Measurements from ENCODE around the gene RNF114. TPM values are rescaled to one million over a fixed set of nuclear protein-coding genes. Genes with fewer than 3 reads are reported as not detected.
A peak's percentile ranks its signal among the peaks of the same experiment; 100 is the strongest.
"Not testable (repeated sequence)": the region's sequence is repeated elsewhere in the genome, so short reads cannot be mapped to it uniquely, and the experiment has no call there.

Gene RNF114
- 45.8 TPM for total RNA-seq
- long read RNA-seq, transcript RNF114-201 (6 exons, 2,503 nt) = major isoform, 48 of 64 reads
- long read RNA-seq, partial matches to known transcripts = 2 of 64 reads
- long read RNA-seq, other reads (novel, unspliced or antisense) = 13 of 64 reads

DNA sequence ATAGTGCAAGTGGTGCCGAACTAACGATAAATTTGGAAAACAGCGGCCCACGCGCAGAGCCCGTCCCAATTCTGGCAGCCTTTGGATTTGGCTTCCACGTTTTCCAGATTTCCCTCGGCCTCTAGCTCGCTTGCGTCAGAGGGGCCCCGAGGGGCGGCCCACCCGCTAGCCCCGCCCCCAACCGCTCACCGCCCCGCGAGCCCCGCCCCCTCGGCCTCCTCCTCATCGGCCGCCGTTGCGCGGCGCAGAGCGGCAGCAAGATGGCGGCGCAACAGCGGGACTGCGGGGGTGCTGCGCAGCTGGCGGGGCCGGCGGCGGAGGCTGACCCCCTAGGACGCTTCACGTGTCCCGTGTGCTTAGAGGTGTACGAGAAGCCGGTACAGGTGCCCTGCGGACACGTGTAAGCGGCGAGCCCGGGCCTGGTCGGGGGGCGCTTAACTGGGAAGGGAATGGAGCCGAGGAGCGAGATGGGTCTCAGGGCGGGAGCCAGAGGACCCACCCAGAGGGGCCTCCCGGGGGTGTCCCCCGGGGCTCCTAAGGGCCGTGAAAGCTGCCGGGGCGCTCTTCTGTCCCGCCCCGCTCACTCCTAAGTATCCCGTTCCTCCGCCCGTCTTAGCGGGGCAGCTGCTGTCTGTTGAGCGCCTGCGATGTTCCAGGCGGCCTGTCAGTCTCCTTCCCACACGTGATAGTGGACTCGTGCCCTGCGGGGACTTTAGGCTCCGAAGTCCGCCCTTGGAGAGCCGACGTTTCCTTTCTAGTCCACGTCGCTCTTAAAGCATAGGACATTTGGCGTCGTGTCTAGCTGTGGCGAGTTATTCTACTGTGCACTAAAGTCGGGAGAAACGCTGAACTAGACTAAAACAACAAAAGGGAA is at the start of gene RNF114:
TSS of gene RNF114 (plus strand) at position 245 of the 874 bp plus-strand sequence. CDS start at position 261, 16 bp downstream.
- DNase-seq (ENCODE audit: low spot score) = peak; percentile 96

GRCh38 chr20:49886571-49887213 is 49.5 kb upstream of the RNF114 start:
- DNase-seq (ENCODE audit: low spot score) = no peak

More for the DNA sequence above, at the start of gene RNF114:
- intact Hi-C loops (cut with DNase I) = no loop called here

DNA sequence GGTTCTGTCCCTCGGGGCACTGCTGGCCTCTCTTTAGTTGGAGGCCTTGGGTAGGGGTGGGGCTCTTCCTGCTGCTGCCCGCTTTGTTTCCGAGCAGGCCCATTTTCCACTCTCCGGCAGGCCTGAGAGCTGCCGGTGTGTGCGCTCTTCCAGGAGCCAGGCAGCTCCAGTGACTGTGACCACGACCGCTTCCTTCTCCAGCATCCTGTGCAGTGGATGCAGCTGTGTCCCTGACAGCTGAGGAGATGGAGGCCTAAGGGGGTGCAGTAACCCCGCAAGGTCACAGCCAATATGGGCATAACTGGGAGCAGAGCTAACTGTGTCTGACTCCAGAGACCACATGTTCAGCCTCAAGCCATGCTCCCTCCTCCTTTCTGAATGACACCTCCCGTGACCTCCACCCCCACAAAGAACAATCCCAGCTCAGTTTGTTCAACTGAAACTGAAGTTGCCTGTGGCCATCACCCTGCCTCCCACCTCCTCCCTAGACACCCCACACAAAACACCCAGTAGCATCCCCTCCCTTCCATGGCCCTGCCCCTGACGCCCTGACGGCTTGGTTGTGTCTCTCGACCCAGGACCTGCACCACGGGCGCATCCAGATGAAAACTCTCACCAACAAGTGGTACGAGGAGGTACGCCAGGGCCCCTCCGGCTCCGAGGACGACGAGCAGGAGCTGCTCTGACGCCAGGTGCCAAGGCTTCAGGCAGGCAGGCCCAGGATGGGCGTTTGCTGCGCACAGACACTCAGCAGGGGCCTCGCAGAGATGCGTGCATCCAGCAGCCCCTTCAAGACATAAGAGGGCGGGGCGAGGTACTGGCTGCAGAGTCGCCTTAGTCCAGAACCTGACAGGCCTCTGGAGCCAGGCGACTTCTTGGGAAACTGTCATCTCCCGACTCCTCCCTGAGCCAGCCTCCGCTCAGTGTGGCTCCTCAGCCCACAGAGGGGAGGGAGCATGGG is 48.7 kb upstream of the RNF114 start:
- DNase-seq (ENCODE audit: low spot score) = no peak
- intact Hi-C loops (cut with DNase I) = loop anchor here (5.0 kb wide), 2 partner anchors 275 to 340 kb away; no protein-coding TSS in a partner anchor

More at GRCh38 chr20:49886571-49887213, 49.5 kb upstream of the RNF114 start:
- intact Hi-C loops (cut with DNase I) = loop anchor here (5.0 kb wide), 2 partner anchors 274 to 339 kb away; no protein-coding TSS in a partner anchor

GRCh38 chr20:49888212-49889000 is 47.8 kb upstream of the RNF114 start:
- DNase-seq (ENCODE audit: low spot score) = no peak
- intact Hi-C loops (cut with DNase I) = loop anchor here (5.0 kb wide), 2 partner anchors 276 to 341 kb away; no protein-coding TSS in a partner anchor

- intact Hi-C loops (cut with DNase I) = loop anchor here (5.0 kb wide), 2 partner anchors 277 to 342 kb away; no protein-coding TSS in a partner anchor
Observed at GRCh38 chr20:49889001-49889934, 46.9 kb upstream of the RNF114 start.

GRCh38 chr20:49889935-49890333 is 46.3 kb upstream of the RNF114 start:
- intact Hi-C loops (cut with DNase I) = loop anchor here (5.0 kb wide), 2 partner anchors 278 to 343 kb away; no protein-coding TSS in a partner anchor
- DNase-seq (ENCODE audit: low spot score) = no peak

More at GRCh38 chr20:49889001-49889934, 46.9 kb upstream of the RNF114 start:
- no peak for DNase-seq (ENCODE audit: low spot score)

GRCh38 chr20:49890471-49891361 is 45.5 kb upstream of the RNF114 start:
- no peak for DNase-seq (ENCODE audit: low spot score)
- intact Hi-C loops (cut with DNase I) = no loop called here

- DNase-seq (ENCODE audit: low spot score) = no peak
- intact Hi-C loops (cut with DNase I) = no loop called here
Observed at GRCh38 chr20:49891476-49892110, 44.6 kb upstream of the RNF114 start.

GRCh38 chr20:49892260-49892659 is 43.9 kb upstream of the RNF114 start:
- intact Hi-C loops (cut with DNase I) = no loop called here
- no peak for DNase-seq (ENCODE audit: low spot score)

- peak; percentile 86 for DNase-seq (ENCODE audit: low spot score)
Observed at GRCh38 chr20:49892817-49893216, 43.4 kb upstream of the RNF114 start.

DNA sequence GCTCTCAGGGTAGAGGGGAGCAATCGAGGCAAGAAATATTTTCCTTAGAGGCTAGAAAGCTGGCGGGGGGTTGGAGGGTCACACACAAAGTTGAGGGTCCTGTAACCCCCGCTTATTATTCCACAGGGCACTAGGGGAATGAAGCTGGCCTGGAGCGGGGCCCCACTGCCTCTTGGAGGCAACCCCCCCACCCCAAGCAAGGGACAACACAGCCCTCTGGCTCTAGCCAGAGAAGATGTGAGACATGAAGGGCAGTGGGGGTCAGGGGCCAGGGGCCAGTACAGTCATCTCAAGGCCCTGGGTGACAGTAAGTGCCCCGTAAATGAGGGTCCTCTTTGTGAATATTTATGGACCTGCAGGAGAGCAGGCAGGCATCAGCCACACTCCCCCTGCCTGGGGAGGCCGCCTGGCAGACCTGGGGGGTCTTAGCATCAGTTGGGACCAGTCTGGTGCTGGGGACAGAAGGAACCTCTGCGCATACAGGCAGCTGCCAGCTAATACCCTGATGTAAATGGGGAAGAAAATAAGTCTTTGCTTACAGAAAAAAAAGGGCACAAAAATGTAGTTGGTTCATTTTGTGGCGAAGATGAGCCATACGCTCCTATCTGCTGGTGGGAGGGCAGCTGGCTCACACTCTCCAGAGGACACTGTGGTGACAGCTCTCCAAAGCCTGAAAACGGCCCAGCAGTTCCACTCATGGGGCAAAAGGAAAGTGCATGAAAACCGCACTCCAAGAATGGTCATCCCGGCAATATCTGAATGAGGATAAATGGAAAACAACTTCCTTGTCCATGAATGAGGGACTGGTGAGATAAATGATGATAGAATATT is 42.7 kb upstream of the RNF114 start:
- no peak for DNase-seq (ENCODE audit: low spot score)
- intact Hi-C loops (cut with DNase I) = no loop called here

More at GRCh38 chr20:49892817-49893216, 43.4 kb upstream of the RNF114 start:
- intact Hi-C loops (cut with DNase I) = no loop called here

DNA sequence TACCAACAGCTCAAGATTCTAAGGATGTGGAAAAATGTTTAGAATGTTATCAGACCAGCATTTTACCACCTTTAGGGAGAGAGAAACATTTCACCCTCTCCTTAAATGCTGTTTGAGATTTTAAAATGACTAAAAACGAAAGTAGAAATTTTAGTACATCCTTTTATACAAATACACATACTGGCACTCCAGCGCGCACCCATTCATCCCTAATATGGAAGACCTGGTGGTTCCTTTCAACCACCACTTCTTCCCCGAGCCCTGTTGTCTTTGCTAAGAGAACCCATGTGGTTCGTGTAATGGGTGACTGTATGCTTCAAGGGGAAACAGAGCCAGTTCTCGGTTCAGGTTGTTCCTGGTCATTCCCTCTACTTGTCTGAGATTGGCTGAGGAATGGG is 42.1 kb upstream of the RNF114 start:
- intact Hi-C loops (cut with DNase I) = no loop called here
- no peak for DNase-seq (ENCODE audit: low spot score)

DNA sequence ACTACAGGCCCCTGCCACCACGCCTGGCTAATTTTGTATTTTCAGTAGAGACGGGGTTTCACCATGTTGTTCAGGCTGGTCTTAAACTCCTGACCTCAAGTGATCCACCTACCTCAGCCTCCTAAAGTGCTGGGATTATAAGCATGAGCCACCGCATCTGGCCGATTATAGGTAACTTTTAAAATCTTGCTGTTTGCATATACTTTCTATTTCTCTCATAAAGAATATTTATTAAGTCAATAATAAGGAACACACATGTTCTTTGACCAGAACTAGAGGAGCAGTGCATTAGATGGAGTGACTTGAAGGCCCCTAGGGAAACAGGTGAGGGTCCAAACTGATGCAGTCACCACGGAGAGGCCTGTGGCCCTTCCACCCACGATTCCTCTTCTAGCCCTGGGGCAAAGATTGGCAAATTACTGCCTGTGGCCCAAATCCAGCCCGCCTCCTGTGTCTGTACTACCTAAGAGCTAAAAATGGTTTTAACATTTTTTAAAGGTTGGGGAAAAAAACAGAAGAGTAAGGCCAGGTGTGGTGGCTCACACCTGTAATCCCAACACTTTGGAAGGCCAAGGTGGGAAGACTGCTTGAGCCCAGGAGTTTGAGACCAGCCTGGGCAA is 40.6 kb upstream of the RNF114 start:
- DNase-seq (ENCODE audit: low spot score); intact Hi-C loops (cut with DNase I): not testable (repeated sequence)

- intact Hi-C loops (cut with DNase I) = no loop called here
- DNase-seq (ENCODE audit: low spot score) = no peak
Observed at GRCh38 chr20:49896204-49896603, 40.0 kb upstream of the RNF114 start.

Data from cardiac septum (tissue), 1 donor.